H9 (cell line): ENCODE measurements around the gene PRKCA. TPM values are rescaled to one million over a fixed set of nuclear protein-coding genes. Genes with fewer than 3 reads are reported as not detected.

Experiments used
- DNase-seq: peaks from one replicate; pipeline ENCODE4 v3.0.0-alpha.2; 2017
- H2AFZ ChIP-seq: one replicate; pipeline ENCODE4 v1.6.1; 2013; ENCODE audit warnings: mild to moderate bottlenecking, low read length, control low read depth, moderate library complexity
- H2AK5ac ChIP-seq: 2 replicates; pipeline ENCODE4 v1.6.1; 2013; ENCODE audit warnings: low read length, control low read depth, mixed read lengths; ENCODE audit not compliant: insufficient read length
- H2BK120ac ChIP-seq: one replicate; pipeline ENCODE4 v1.6.1; 2013; ENCODE audit warnings: low read depth, mild to moderate bottlenecking, low read length, control low read depth, inconsistent platforms; ENCODE audit not compliant: poor library complexity, severe bottlenecking
- H2BK12ac ChIP-seq: 2 replicates; pipeline ENCODE4 v1.6.1; 2013; ENCODE audit warnings: low read length, control low read depth, mixed read lengths, low read depth; ENCODE audit not compliant: insufficient read length
- H2BK15ac ChIP-seq: 2 replicates; pipeline ENCODE4 v1.6.1; 2013; ENCODE audit warnings: low read depth, low read length, control low read depth
- H2BK20ac ChIP-seq: one replicate; pipeline ENCODE4 v1.6.1; 2013; ENCODE audit warnings: low read depth, mild to moderate bottlenecking, low read length, control low read depth, inconsistent platforms; ENCODE audit not compliant: poor library complexity, severe bottlenecking
- H2BK5ac ChIP-seq: 2 replicates; pipeline ENCODE4 v1.6.1; 2013; ENCODE audit warnings: low read length, control low read depth, mixed read lengths; ENCODE audit not compliant: insufficient read length
- H3K14ac ChIP-seq: 2 replicates; pipeline ENCODE4 v1.6.1; 2013; ENCODE audit warnings: low read length, control low read depth; ENCODE audit not compliant: insufficient read depth
- H3K18ac ChIP-seq: 2 replicates; pipeline ENCODE4 v1.6.1; 2013; ENCODE audit warnings: low read depth, mild to moderate bottlenecking, mixed read lengths, low read length, control low read depth; ENCODE audit not compliant: insufficient read length
- H3K23ac ChIP-seq: 2 replicates; pipeline ENCODE4 v1.6.1; 2013; ENCODE audit warnings: low read length, control low read depth, mixed read lengths, low read depth; ENCODE audit not compliant: insufficient read length
- H3K23me2 ChIP-seq: 2 replicates; pipeline ENCODE4 v1.6.1; 2013; ENCODE audit warnings: low read depth, mild to moderate bottlenecking, mixed read lengths, low read length, control low read depth; ENCODE audit not compliant: insufficient read length, poor library complexity, severe bottlenecking
- H3K27ac ChIP-seq: 2 replicates; pipeline ENCODE4 v1.5.1; 2013; ENCODE audit warnings: low read length, control low read depth, mixed read lengths, low read depth; ENCODE audit not compliant: insufficient read length
- H3K27me3 ChIP-seq: 2 replicates; pipeline ENCODE4 v1.6.1; 2013; ENCODE audit warnings: low read length, control low read depth, inconsistent platforms; ENCODE audit not compliant: insufficient read depth
- H3K4ac ChIP-seq: 2 replicates; pipeline ENCODE4 v1.6.1; 2013; ENCODE audit warnings: low read depth, mild to moderate bottlenecking, control low read depth, inconsistent platforms, low read length, moderate library complexity
- H3K4me1 ChIP-seq: 2 replicates; pipeline ENCODE4 v1.6.1; 2013; ENCODE audit warnings: low read length, control low read depth, inconsistent platforms; ENCODE audit not compliant: insufficient read depth
- H3K4me2 ChIP-seq: 2 replicates; pipeline ENCODE4 v1.6.1; 2013; ENCODE audit warnings: low read length, control low read depth, mixed read lengths; ENCODE audit not compliant: insufficient read length, insufficient read depth
- H3K56ac ChIP-seq: 2 replicates; pipeline ENCODE4 v1.6.1; 2013; ENCODE audit warnings: low read depth, mild to moderate bottlenecking, mixed read lengths, low read length, control low read depth; ENCODE audit not compliant: insufficient read length
- H3K79me1 ChIP-seq: 2 replicates; pipeline ENCODE4 v1.6.1; 2013; ENCODE audit warnings: low read depth, mild to moderate bottlenecking, moderate library complexity, low read length, control low read depth, inconsistent platforms; ENCODE audit not compliant: insufficient read depth, poor library complexity, severe bottlenecking
- H3K79me2 ChIP-seq: 2 replicates; pipeline ENCODE4 v1.6.1; 2013; ENCODE audit warnings: low read length, control low read depth, inconsistent platforms; ENCODE audit not compliant: insufficient read depth
- H3K9ac ChIP-seq: 2 replicates; pipeline ENCODE4 v1.6.1; 2013; ENCODE audit warnings: low read length, control low read depth, mixed read lengths; ENCODE audit not compliant: insufficient read length; ENCODE audit errors: extremely low read depth
- H3K9me3 ChIP-seq: one replicate; pipeline ENCODE4 v1.6.1; 2013; ENCODE audit warnings: low read depth, low read length, inconsistent platforms; ENCODE audit not compliant: control insufficient read depth
- H3T11ph ChIP-seq: one replicate; pipeline ENCODE4 v1.6.1; 2013; ENCODE audit warnings: mild to moderate bottlenecking, low read length, control low read depth, inconsistent platforms
- H4K20me1 ChIP-seq: one replicate; pipeline ENCODE4 v1.6.1; 2013; ENCODE audit not compliant: control insufficient read depth, insufficient read length, insufficient read depth
- H4K5ac ChIP-seq: 2 replicates; pipeline ENCODE4 v1.6.1; 2013; ENCODE audit warnings: low read depth, mild to moderate bottlenecking, mixed read lengths, low read length, control low read depth; ENCODE audit not compliant: insufficient read length
- H4K8ac ChIP-seq: replicated peaks from 2 replicates; pipeline ENCODE4 v1.6.1; 2013; ENCODE audit warnings: low read length, control low read depth, mixed read lengths, low read depth; ENCODE audit not compliant: insufficient read length
- H4K91ac ChIP-seq: 2 replicates; pipeline ENCODE4 v1.6.1; 2013; ENCODE audit warnings: low read depth, mild to moderate bottlenecking, moderate library complexity, mixed read lengths, low read length, control low read depth; ENCODE audit not compliant: insufficient read length
- H3K27ac Mint-ChIP-seq, 3 experiments: 2 replicates in 2 of 3; 3 replicates in 1 of 3; pipeline ENCODE4 v1.8.0; 2020 to 2021; ENCODE audit warnings: mixed read lengths in 3 of 3, mild to moderate bottlenecking in 1 of 3, moderate library complexity in 1 of 3
- H3K27me3 Mint-ChIP-seq: 2 replicates; pipeline ENCODE4 v1.8.0; 2021; ENCODE audit warnings: low read depth, mild to moderate bottlenecking, moderate library complexity, mixed read lengths
- H3K36me3 Mint-ChIP-seq, 3 experiments: 2 replicates in 2 of 3; 3 replicates in 1 of 3; pipeline ENCODE4 v1.8.0; 2020 to 2021; ENCODE audit warnings: low read depth in 3 of 3, mixed read lengths in 3 of 3; ENCODE audit not compliant: insufficient read depth in 1 of 3
- H3K4me1 Mint-ChIP-seq, 2 experiments: 2 replicates each; pipeline ENCODE4 v1.8.0; 2020; ENCODE audit warnings: mixed read lengths in 2 of 2
- H3K4me3 Mint-ChIP-seq, 2 experiments: 2 replicates in 1 of 2; 3 replicates in 1 of 2; pipeline ENCODE4 v1.8.0; 2020 to 2021; ENCODE audit warnings: mild to moderate bottlenecking in 2 of 2, mixed read lengths in 2 of 2, moderate library complexity in 1 of 2
- H3K9me3 Mint-ChIP-seq, 2 experiments: 2 replicates in 1 of 2; 3 replicates in 1 of 2; pipeline ENCODE4 v1.8.0; 2020; ENCODE audit warnings: mild to moderate bottlenecking in 2 of 2, mixed read lengths in 2 of 2, moderate library complexity in 1 of 2
- CTCF ChIP-seq: fragments of 200-600 bp; sonication (generic); conservative IDR thresholded peaks from 3 replicates; pipeline ENCODE4 v1.8.0; 2021; ENCODE audit warnings: antibody characterized with exemption, mild to moderate bottlenecking
- WGBS: extraction: QIAGEN DNeasy Blood & Tissue Kit; methylation state at CpG from one replicate; pipeline ENCODE4 v1.1.7; 2013; ENCODE audit warnings: missing lambda C conversion rate, low lambda C conversion rate, mixed read lengths; ENCODE audit not compliant: insufficient read length; ENCODE audit errors: extremely low coverage; 5-methylcytosine and 5-hydroxymethylcytosine counted together
- total RNA-seq: library from RNA; stranded (reverse); gene quantifications from 2 replicates; pipeline ENCODE4 v1.2.1, GENCODE V29; 2021

Gene PRKCA
- total RNA-seq, 1 experiment from 2014 or later: 10.5 TPM

- no peak overlapping the region for H3T11ph ChIP-seq
- peaks cover 0 to 6% (median 2%) of the 10 kb centered on the region in 3 experiments; a peak in 2 of 7 replicates for H3K36me3 Mint-ChIP-seq
- no peak overlapping the region for H2AFZ ChIP-seq
- peaks cover 13% of the 10 kb centered on the region; the same call in 1 of the 2 replicates for H3K4me1 ChIP-seq
- no peaks in the 10 kb centered on the region for H3K79me2 ChIP-seq
- peak overlapping the region; percentile 91 to 98 (median 92); a peak in 6 of 7 replicates for H3K27ac Mint-ChIP-seq
- H4K91ac ChIP-seq: no peak overlapping the region
- no peaks in the 10 kb centered on the region for H3K27me3 Mint-ChIP-seq
- H3K14ac ChIP-seq: no peak overlapping the region
- H2BK120ac ChIP-seq: no peak overlapping the region
- H4K20me1 ChIP-seq: no peaks in the 10 kb centered on the region
- no peaks in the 10 kb centered on the region for H3K9me3 ChIP-seq
- no peak overlapping the region for H3K9ac ChIP-seq
- no peak overlapping the region for H3K4ac ChIP-seq
- no peak overlapping the region for H2BK5ac ChIP-seq
- H2AK5ac ChIP-seq: no peak overlapping the region
- H3K4me3 Mint-ChIP-seq: peak overlapping the region; percentile 43 to 64
- H3K79me1 ChIP-seq: no peaks in the 10 kb centered on the region
- peaks cover 47 to 59% of the 10 kb centered on the region in 2 experiments for H3K4me1 Mint-ChIP-seq
- H2BK12ac ChIP-seq: no peak overlapping the region
- H3K23ac ChIP-seq: no peak overlapping the region
- H3K27me3 ChIP-seq: no peaks in the 10 kb centered on the region
- DNase-seq: peak; percentile 59
- no peak overlapping the region for H2BK20ac ChIP-seq
- no peak overlapping the region for H2BK15ac ChIP-seq
- no peak overlapping the region for H4K8ac ChIP-seq
- 0 out of 3 replicates have a peak, but pooled peaks have one; percentile 9 for TF ChIP-seq CTCF
- no peaks in the 10 kb centered on the region for H3K23me2 ChIP-seq
- no peak overlapping the region for H3K18ac ChIP-seq
- H3K9me3 Mint-ChIP-seq: peaks cover 0 to 3% of the 10 kb centered on the region in 2 experiments; a peak in 2 of 5 replicates
- no CpG with 5 or more reads among the region's 1 CpG for WGBS
- no peak overlapping the region for H4K5ac ChIP-seq
- peak overlapping the region; percentile 67 for H3K27ac ChIP-seq
- H3K4me2 ChIP-seq: peak overlapping the region; percentile 44
- no peak overlapping the region for H3K56ac ChIP-seq
Measured at GRCh38 chr17:66474258-66474657, 171.8 kb downstream of the PRKCA start.
